OCI-LY7 (cell line): ENCODE data around the gene PPP4R4. TPM values are rescaled to one million over a fixed set of nuclear protein-coding genes. Genes with fewer than 3 reads are reported as not detected.

ENCODE experiments used
- BruUV-seq: library from RNA; stranded (reverse); fragments of 400-500 nt; replicated peaks from 2 replicates; lab custom pipeline; 2021; lab: Mats Ljungman, UMichigan
- CTCF ChIA-PET: fragments of 300-600 bp; sonication (Branson Sonifier 250); formaldehyde crosslinking; loops from one replicate; lab custom pipeline; 2022; ENCODE audit warnings: antibody characterized with exemption; ENCODE audit not compliant: unreplicated experiment; lab: Charles Lee
- POLR2A ChIA-PET: fragments of 300-600 bp; sonication (Branson Sonifier 250); formaldehyde crosslinking; loops from one replicate; lab custom pipeline; 2022; ENCODE audit warnings: antibody characterized with exemption; lab: Charles Lee
- DNase-seq: peaks from one replicate; pipeline ENCODE4 v3.0.0-alpha.2; 2015; ENCODE audit warnings: low spot score
- H2AFZ ChIP-seq: fragments of 200-600 bp; sonication (generic), shearing (Covaris generic); 2 replicates; pipeline ENCODE4 v1.6.1; 2014; ENCODE audit warnings: mild to moderate bottlenecking, antibody characterized with exemption, low read length, moderate library complexity
- H3K27ac ChIP-seq: fragments of 200-600 bp; sonication (generic); 2 replicates; pipeline ENCODE4 v1.5.1; 2014; ENCODE audit warnings: mixed run types, low read depth, mild to moderate bottlenecking, moderate library complexity, low read length, inconsistent platforms; ENCODE audit not compliant: poor library complexity, severe bottlenecking
- H3K36me3 ChIP-seq: fragments of 200-600 bp; sonication (generic); 2 replicates; pipeline ENCODE4 v1.6.1; 2014; ENCODE audit warnings: mild to moderate bottlenecking, antibody characterized with exemption, low read length, moderate library complexity, mixed read lengths; ENCODE audit not compliant: insufficient read depth
- H3K4me1 ChIP-seq: fragments of 200-600 bp; sonication (generic); 2 replicates; pipeline ENCODE4 v1.5.1; 2014; ENCODE audit warnings: mild to moderate bottlenecking, low read length; ENCODE audit not compliant: insufficient read depth, poor library complexity, severe bottlenecking
- H3K4me2 ChIP-seq: fragments of 200-600 bp; sonication (generic); 2 replicates; pipeline ENCODE4 v1.6.1; 2014; ENCODE audit warnings: mild to moderate bottlenecking, low read length
- H3K4me3 ChIP-seq: fragments of 200-600 bp; sonication (generic); 2 replicates; pipeline ENCODE4 v1.5.1; 2014; ENCODE audit warnings: mild to moderate bottlenecking, low read depth, low read length; ENCODE audit not compliant: poor library complexity, severe bottlenecking
- H3K79me2 ChIP-seq: fragments of 200-600 bp; sonication (generic); 2 replicates; pipeline ENCODE4 v1.6.1; 2016; ENCODE audit warnings: low read depth, mild to moderate bottlenecking, low read length, moderate library complexity, mixed read lengths; ENCODE audit not compliant: insufficient read depth
- H3K9me2 ChIP-seq: fragments of 200-600 bp; sonication (generic); 2 replicates; pipeline ENCODE4 v1.6.1; 2016; ENCODE audit warnings: mild to moderate bottlenecking, low read length, mixed read lengths; ENCODE audit not compliant: insufficient read depth
- H3K9me3 ChIP-seq: fragments of 200-600 bp; sonication (generic); 2 replicates; pipeline ENCODE4 v1.6.1; 2014; ENCODE audit warnings: mild to moderate bottlenecking, mixed run types, low read length, mixed read lengths
- H4K20me1 ChIP-seq: fragments of 200-600 bp; sonication (generic); 2 replicates; pipeline ENCODE4 v1.6.1; 2014; ENCODE audit warnings: mild to moderate bottlenecking, antibody characterized with exemption, low read length, moderate library complexity, mixed read lengths; ENCODE audit not compliant: insufficient read depth
- CTCF ChIP-seq: fragments of 200-600 bp; sonication (generic); conservative IDR thresholded peaks from 2 replicates; pipeline ENCODE4 v1.5.1; 2014; ENCODE audit warnings: mild to moderate bottlenecking, antibody characterized with exemption, low read length, moderate library complexity, mixed read lengths
- EZH2phosphoT487 ChIP-seq: fragments of 200-600 bp; sonication (generic); IDR thresholded peaks from 2 replicates; pipeline ENCODE4 v1.6.1; 2018; ENCODE audit warnings: low read depth, borderline replicate concordance, mild to moderate bottlenecking, mixed run types, antibody characterized with exemption, low read length, moderate library complexity, mixed read lengths
- intact Hi-C: fragments of 100-400 bp; cut with micrococcal nuclease; formaldehyde crosslinking; loops from one replicate; pipeline ENCODE4 v1.10.0; 2022; ENCODE audit not compliant: unreplicated experiment
- total RNA-seq, 2 experiments: library from RNA; depleted of rRNA in 1 of 2; stranded (reverse); fragments of >200 nt in 1 of 2; shearing (Covaris generic) in 1 of 2; gene quantifications; 2 replicates each; pipeline ENCODE4 v1.2.3, GENCODE V29; 2014 to 2022

The PPP4R4 gene
- total RNA-seq, 2 experiments from 2014 or later = 0.54 to 0.93 TPM

- Histone ChIP-seq H2AFZ (peak overlapping the region; percentile 82), H3K4me3 (peak overlapping the region; percentile 3), H4K20me1 (0 out of 2 replicates have a peak, but pooled peaks cover under 1% of the 10 kb centered on the region), H3K79me2 (no peaks in the 10 kb centered on the region), H3K9me2 (no peaks in the 10 kb centered on the region), H3K27ac (no peak overlapping the region), H3K4me1 (no peaks in the 10 kb centered on the region), H3K36me3 (no peaks in the 10 kb centered on the region), H3K9me3 (no peaks in the 10 kb centered on the region), H3K4me2 (peak overlapping the region; percentile 50)
- CTCF ChIA-PET = interaction anchor here (1.8 kb wide), 1 partner anchor 44 kb away, joined by 4 read pairs; no protein-coding TSS in a partner anchor
- intact Hi-C loops = loop anchor here (1.0 kb wide), 2 partner anchors 44 to 144 kb away; no protein-coding TSS in a partner anchor
- no TSS peak for BruUV-seq
- DNase-seq = peak; percentile 76
- TF ChIP-seq EZH2phosphoT487 (no peak), CTCF (peak; percentile 92)
- POLR2A ChIA-PET = interaction anchor here (0.7 to 2.0 kb wide), 3 partner anchors 16 to 1394 kb away, joined by 3 to 6 read pairs (median 3); no protein-coding TSS in a partner anchor
Measured at GRCh38 chr14:94180655-94181271, 6.6 kb downstream of the PPP4R4 start.

GRCh38 chr14:94181835-94182234 is 7.7 kb downstream of the PPP4R4 start:
- no peak overlapping the region for H3K4me3 ChIP-seq
- H2AFZ ChIP-seq = no peak overlapping the region
- peaks cover 6% of the 10 kb centered on the region; the same call in 1 of the 2 replicates for H4K20me1 ChIP-seq
- no peak overlapping the region for H3K27ac ChIP-seq
- H3K79me2 ChIP-seq = no peaks in the 10 kb centered on the region
- DNase-seq = no peak
- H3K4me2 ChIP-seq = no peak overlapping the region
- H3K4me1 ChIP-seq = no peaks in the 10 kb centered on the region
- H3K9me2 ChIP-seq = no peaks in the 10 kb centered on the region
- ChIA-PET CTCF (interaction anchor here (0.6 to 1.8 kb wide), 3 partner anchors 45 to 245 kb away, joined by 3 to 4 read pairs (median 3); no protein-coding TSS in a partner anchor), POLR2A (interaction anchor here (0.6 to 1.6 kb wide), 3 partner anchors 15 to 67 kb away, joined by 3 read pairs; no protein-coding TSS in a partner anchor)
- H3K9me3 ChIP-seq = no peaks in the 10 kb centered on the region
- BruUV-seq = no TSS peak
- TF ChIP-seq EZH2phosphoT487 (no peak), CTCF (no peak)
- H3K36me3 ChIP-seq = no peaks in the 10 kb centered on the region
- intact Hi-C loops = no loop called here

GRCh38 chr14:94192536-94192935 is 18.4 kb downstream of the PPP4R4 start:
- DNase-seq = no peak
- TF ChIP-seq CTCF = no peak
- TF ChIP-seq EZH2phosphoT487 = no peak
- Histone ChIP-seq H2AFZ (no peak overlapping the region), H3K9me2 (no peaks in the 10 kb centered on the region), H3K79me2 (no peaks in the 10 kb centered on the region), H3K4me3 (no peak overlapping the region), H3K4me2 (no peak overlapping the region), H4K20me1 (no peaks in the 10 kb centered on the region), H3K9me3 (no peaks in the 10 kb centered on the region), H3K27ac (no peak overlapping the region), H3K36me3 (no peaks in the 10 kb centered on the region), H3K4me1 (no peaks in the 10 kb centered on the region)
- POLR2A ChIA-PET = interaction anchor here (0.6 kb wide), 1 partner anchor 18 kb away, joined by 4 read pairs; no protein-coding TSS in a partner anchor
- CTCF ChIA-PET = no interaction called here
- BruUV-seq = no TSS peak
- intact Hi-C loops = no loop called here
